Peyer's patch (tissue), 4 donors: ENCODE data around the gene RNPEP. TPM values are rescaled to one million over a fixed set of nuclear protein-coding genes. Genes with fewer than 3 reads are reported as not detected.

ENCODE experiments used
- DNase-seq, 3 donors: peaks; one replicate each; pipeline ENCODE4 v3.0.0-alpha.2; 2017 to 2019
- H3K27ac ChIP-seq, 4 donors: fragments of 200-600 bp; sonication (generic); one replicate each; pipeline ENCODE4 v1.5.1; 2016 to 2019
- H3K27me3 ChIP-seq, 2 donors: fragments of 200-600 bp; sonication (generic); one replicate each; pipeline ENCODE4 v1.5.1; 2019
- H3K36me3 ChIP-seq, 3 donors: fragments of 200-600 bp; sonication (generic); one replicate each; pipeline ENCODE4 v1.5.1; 2016 to 2019
- H3K4me1 ChIP-seq, 4 donors: fragments of 200-600 bp; sonication (generic); one replicate each; pipeline ENCODE4 v1.5.1; 2016 to 2019
- H3K4me3 ChIP-seq, 4 donors: fragments of 200-600 bp; sonication (generic); 1 replicate in 3 of 4; 2 replicates in 1 of 4; pipeline ENCODE4 v1.5.1; 2016 to 2019; ENCODE audit warnings: mild to moderate bottlenecking in 1 of 4
- H3K9me3 ChIP-seq, 4 donors: fragments of 200-600 bp; sonication (generic); one replicate each; pipeline ENCODE4 v1.5.1; 2016 to 2019; ENCODE audit warnings: mild to moderate bottlenecking in 1 of 4
- CTCF ChIP-seq, 6 experiments: fragments of 450-650 bp in 4 of 6; fragments of 200-600 bp in 2 of 6; sonication (generic) in 1 of 6; IDR thresholded peaks; one replicate each; pipeline ENCODE4 v1.5.1; 2017 to 2019; ENCODE audit warnings: antibody characterized with exemption in 6 of 6, mild to moderate bottlenecking in 3 of 6, moderate library complexity in 1 of 6
- POLR2A ChIP-seq, 2 donors: fragments of 450-650 bp; IDR thresholded peaks; one replicate each; pipeline ENCODE4 v1.5.1; 2017; ENCODE audit warnings: antibody characterized with exemption in 2 of 2, mild to moderate bottlenecking in 2 of 2, moderate library complexity in 2 of 2
- total RNA-seq, 4 donors: library from RNA; depleted of rRNA; stranded (reverse); fragments of >200 nt; gene quantifications; one replicate each; pipeline ENCODE4 v1.1.0, GENCODE V29; 2016

Gene RNPEP
- total RNA-seq, 4 donors from 2014 or later: 165 to 257 (median 204) TPM

GRCh38 chr1:201990427-201990826, 8.0 kb downstream of the RNPEP start:
- Histone ChIP-seq H3K4me3 (no peak overlapping the region), H3K27me3 (no peaks in the 10 kb centered on the region), H3K4me1 (no peaks in the 10 kb centered on the region), H3K36me3 (peaks cover 0 to 70% (median 0%) of the 10 kb centered on the region in 3 donors), H3K27ac (no peak overlapping the region), H3K9me3 (no peaks in the 10 kb centered on the region)
- DNase-seq: peak in 1 of 3 donors; percentile 19
- TF ChIP-seq POLR2A (IDR thresholded peaks at IDR 0.05): no peak

- Histone ChIP-seq H3K4me3 (no peak overlapping the region), H3K36me3 (peaks cover 0 to 93% (median 0%) of the 10 kb centered on the region in 3 donors), H3K27ac (no peak overlapping the region), H3K27me3 (no peaks in the 10 kb centered on the region), H3K4me1 (no peaks in the 10 kb centered on the region), H3K9me3 (no peaks in the 10 kb centered on the region)
- DNase-seq: peak in 2 of 3 donors; percentile 53 to 64
- peak; percentile 10 to 86 (median 72) for TF ChIP-seq CTCF (IDR thresholded peaks at IDR 0.05)
- no peak for TF ChIP-seq POLR2A (IDR thresholded peaks at IDR 0.05)
Observed at GRCh38 chr1:201999625-202000238, 17.3 kb downstream of the RNPEP start.

- no peak for DNase-seq
- no peaks in the 10 kb centered on the region for H3K4me1 ChIP-seq
- no peak overlapping the region for H3K27ac ChIP-seq
- TF ChIP-seq POLR2A (IDR thresholded peaks at IDR 0.05) (no peak), CTCF (IDR thresholded peaks at IDR 0.05) (no peak)
- no peak overlapping the region for H3K4me3 ChIP-seq
- no peaks in the 10 kb centered on the region for H3K27me3 ChIP-seq
- no peaks in the 10 kb centered on the region for H3K9me3 ChIP-seq
- peaks cover 0 to 86% (median 0%) of the 10 kb centered on the region in 3 donors for H3K36me3 ChIP-seq
Observed at GRCh38 chr1:202002507-202002906, 20.1 kb downstream of the RNPEP start.

- no peak for DNase-seq
- H3K9me3 ChIP-seq: no peaks in the 10 kb centered on the region
- H3K36me3 ChIP-seq: peaks cover 0 to 68% (median 0%) of the 10 kb centered on the region in 3 donors
- H3K4me1 ChIP-seq: peaks cover 0 to 5% (median 0%) of the 10 kb centered on the region in 4 donors
- TF ChIP-seq POLR2A (IDR thresholded peaks at IDR 0.05) (no peak), CTCF (IDR thresholded peaks at IDR 0.05) (no peak)
- no peak overlapping the region for H3K4me3 ChIP-seq
- no peaks in the 10 kb centered on the region for H3K27me3 ChIP-seq
- H3K27ac ChIP-seq: no peak overlapping the region
Observed at GRCh38 chr1:202004711-202005110, 22.3 kb downstream of the RNPEP start.

- Histone ChIP-seq H3K4me1 (peaks cover 0 to 5% (median 0%) of the 10 kb centered on the region in 4 donors), H3K27ac (no peak overlapping the region), H3K9me3 (no peaks in the 10 kb centered on the region), H3K36me3 (peaks cover 0 to 56% (median 0%) of the 10 kb centered on the region in 3 donors), H3K4me3 (no peak overlapping the region), H3K27me3 (no peaks in the 10 kb centered on the region)
- DNase-seq: no peak
- TF ChIP-seq POLR2A (IDR thresholded peaks at IDR 0.05): no peak
- peak in 3 of 6 experiments; percentile 51 to 62 (median 56) for TF ChIP-seq CTCF (IDR thresholded peaks at IDR 0.05)
Observed at GRCh38 chr1:202005958-202006357, 23.5 kb downstream of the RNPEP start.

GRCh38 chr1:202007304-202007703, 24.9 kb downstream of the RNPEP start:
- TF ChIP-seq POLR2A (IDR thresholded peaks at IDR 0.05) (no peak), CTCF (IDR thresholded peaks at IDR 0.05) (no peak)
- H3K36me3 ChIP-seq: peaks cover 0 to 51% (median 0%) of the 10 kb centered on the region in 3 donors
- DNase-seq: peak in 1 of 3 donors; percentile 57

More at GRCh38 chr1:202007304-202007703, 24.9 kb downstream of the RNPEP start:
- no peaks in the 10 kb centered on the region for H3K27me3 ChIP-seq
- H3K9me3 ChIP-seq: no peaks in the 10 kb centered on the region
- peak overlapping the region in 3 of 4 donors; percentile 76 to 99 (median 96) for H3K27ac ChIP-seq
- peak overlapping the region in 1 of 4 donors; percentile 53 for H3K4me3 ChIP-seq
- H3K4me1 ChIP-seq: peaks cover 0 to 5% (median 0%) of the 10 kb centered on the region in 4 donors
